ENCODE results near the gene ATP11A. TPM values are rescaled to one million over a fixed set of nuclear protein-coding genes. Genes with fewer than 3 reads are reported as not detected.

The ATP11A gene
- total RNA-seq, 1 experiment from 2014 or later: 9.4 TPM

GRCh38 chr13:112934078-112934477, 244.2 kb downstream of the ATP11A start:
- no peak for DNase-seq (ENCODE audit: low spot score)
- H3K27me3 ChIP-seq (replicated peaks; ENCODE audit: insufficient read depth, low read depth, low read length, poor library complexity): peaks cover 13% of the 10 kb centered on the region
- intact Hi-C loops (cut with micrococcal nuclease; ENCODE audit: unreplicated experiment): no loop called here
- no TSS peak for BruUV-seq (replicated peaks)
- H3K36me3 ChIP-seq (ENCODE audit: insufficient read depth, low read length, poor library complexity, severe bottlenecking): no peaks in the 10 kb centered on the region
- H3K4me3 ChIP-seq (ENCODE audit: low read depth, low read length, poor library complexity, severe bottlenecking): no peak overlapping the region
- H3K27ac ChIP-seq (ENCODE audit: low read depth, low read length, poor library complexity, severe bottlenecking): no peak overlapping the region
- peaks cover 6% of the 10 kb centered on the region for H3K4me1 ChIP-seq (ENCODE audit: insufficient read depth, low read length, poor library complexity, severe bottlenecking)
- no peak for TF ChIP-seq CTCF (conservative IDR thresholded peaks at IDR 0.05; ENCODE audit: low read depth, low read length)
- no peak for TF ChIP-seq EZH2 (IDR thresholded peaks at IDR 0.05; ENCODE audit: borderline replicate concordance, low read depth, low read length, poor library complexity, severe bottlenecking)
- no peaks in the 10 kb centered on the region for H3K9me3 ChIP-seq (ENCODE audit: low read depth, low read length, poor library complexity, severe bottlenecking)
- CTCF ChIA-PET: no interaction called here
- POLR2A ChIA-PET (ENCODE audit: low non-redundant PET): no interaction called here

Other genes starting within 250 kb of the ATP11A start
- gene TUBGCP3, start 101.9 kb upstream of the ATP11A start, total RNA-seq (2021): 61.4 and 63.9 TPM in 2 replicates